A673 (cell line): Measurements from ENCODE around the gene MAGI1.

Experiments used
- CTCF ChIP-seq: fragments of 300-800, 200-600 bp; sonication (generic); conservative IDR thresholded peaks from 2 replicates; pipeline ENCODE4 v1.5.1; 2017; ENCODE audit warnings: low read depth, mild to moderate bottlenecking, antibody characterized with exemption, low read length, moderate library complexity, mixed read lengths
- EZH2 ChIP-seq: fragments of 200-600 bp; sonication (generic); IDR thresholded peaks from 2 replicates; pipeline ENCODE4 v1.6.1; 2017; ENCODE audit warnings: borderline replicate concordance, low read depth, mild to moderate bottlenecking, mixed read lengths, antibody characterized with exemption, low read length; ENCODE audit not compliant: poor library complexity, severe bottlenecking

GRCh38 chr3:65703820-65704219, 334.9 kb downstream of the MAGI1 start:
- TF ChIP-seq CTCF (no peak), EZH2 (no peak)
